KOPT-K1 (cell line): ENCODE measurements around the gene AGPAT4.
"Not testable (repeated sequence)": the region's sequence is repeated elsewhere in the genome, so short reads cannot be mapped to it uniquely, and the experiment has no call there.

Experiments used
- H3K27ac ChIP-seq: fragments of 200-600 bp; sonication (generic); 2 replicates; pipeline ENCODE4 v1.5.1; 2016; ENCODE audit warnings: antibody characterized with exemption, mild to moderate bottlenecking, low read depth, low read length; ENCODE audit not compliant: poor library complexity, severe bottlenecking
- H3K36me3 ChIP-seq: fragments of 200-600 bp; sonication (generic); 2 replicates; pipeline ENCODE4 v1.5.1; 2017; ENCODE audit warnings: antibody characterized with exemption, mild to moderate bottlenecking, low read length, moderate library complexity; ENCODE audit not compliant: insufficient read depth
- H3K9me3 ChIP-seq: fragments of 200-600 bp; sonication (generic); 2 replicates; pipeline ENCODE4 v1.5.1; 2017; ENCODE audit warnings: antibody characterized with exemption, low read length, mild to moderate bottlenecking; ENCODE audit not compliant: insufficient read depth, poor library complexity, severe bottlenecking

AGPAT4 gene

DNA sequence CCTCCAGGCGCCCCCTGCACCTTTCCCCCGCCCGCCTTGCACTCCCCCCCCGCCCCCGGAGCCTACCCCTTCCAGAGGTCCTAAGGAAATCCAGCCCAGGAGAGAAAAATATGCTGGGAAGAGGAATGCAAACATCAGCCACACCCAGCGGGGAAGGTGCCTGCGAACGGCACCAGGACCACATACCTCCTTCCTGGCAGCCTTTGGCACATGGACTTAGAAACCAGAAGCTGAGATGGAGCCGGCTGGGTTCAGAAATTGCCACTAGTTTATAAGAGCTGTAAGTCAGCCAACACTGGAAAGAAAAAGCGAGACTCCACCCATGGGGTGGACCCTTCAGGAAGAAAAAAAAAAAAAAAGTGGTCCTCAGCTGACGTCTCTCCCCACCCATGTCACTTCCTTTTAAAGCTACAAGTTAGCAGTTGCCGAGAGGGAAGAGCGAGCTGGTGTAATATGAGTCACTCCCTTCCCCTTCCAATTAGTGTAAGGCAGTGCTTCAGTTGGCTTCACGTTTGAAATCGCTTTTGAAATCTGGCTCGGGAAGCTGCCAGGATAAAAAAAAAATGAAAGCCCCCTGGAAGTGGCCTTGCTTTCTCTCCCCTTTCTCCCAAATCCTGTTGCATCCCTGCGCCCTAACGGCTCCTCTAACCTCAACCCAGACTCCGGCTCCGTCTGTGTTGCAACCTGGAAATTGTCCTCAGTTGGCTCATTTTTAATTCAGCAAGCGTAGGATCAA lies at the start of gene AGPAT4:
Gene AGPAT4 (minus strand): TSS at position 310 of the 736 bp plus-strand sequence. CDS start 41,848 bp downstream, outside the sequence.
- H3K9me3 ChIP-seq: no peaks in the 10 kb centered on the region
- H3K27ac ChIP-seq: no peak within 1 kb of the TSS
- H3K36me3 ChIP-seq: no peaks in the 10 kb centered on the region

DNA sequence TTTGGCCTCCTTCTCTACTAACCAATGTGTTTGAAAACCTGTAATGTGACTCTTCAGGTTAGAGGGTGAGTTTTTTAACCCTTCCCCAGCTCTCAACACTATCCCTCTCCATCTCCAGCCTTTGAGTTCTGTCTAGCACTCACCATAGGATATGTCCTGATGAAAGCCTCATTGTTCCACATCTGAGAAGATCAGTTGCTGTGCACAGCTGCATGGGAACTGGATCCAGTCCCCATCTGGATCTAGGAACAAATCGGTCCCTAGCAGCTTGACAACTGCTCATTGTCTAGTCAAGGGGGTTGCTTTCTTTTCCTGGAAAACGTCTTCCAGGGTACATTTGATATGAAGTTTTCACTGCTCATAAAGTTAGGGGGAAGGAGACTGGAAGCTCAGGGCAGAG lies 45.4 kb upstream of the AGPAT4 start:
- Histone ChIP-seq H3K36me3 (no peaks in the 10 kb centered on the region), H3K27ac (no peak overlapping the region), H3K9me3 (no peaks in the 10 kb centered on the region)

DNA sequence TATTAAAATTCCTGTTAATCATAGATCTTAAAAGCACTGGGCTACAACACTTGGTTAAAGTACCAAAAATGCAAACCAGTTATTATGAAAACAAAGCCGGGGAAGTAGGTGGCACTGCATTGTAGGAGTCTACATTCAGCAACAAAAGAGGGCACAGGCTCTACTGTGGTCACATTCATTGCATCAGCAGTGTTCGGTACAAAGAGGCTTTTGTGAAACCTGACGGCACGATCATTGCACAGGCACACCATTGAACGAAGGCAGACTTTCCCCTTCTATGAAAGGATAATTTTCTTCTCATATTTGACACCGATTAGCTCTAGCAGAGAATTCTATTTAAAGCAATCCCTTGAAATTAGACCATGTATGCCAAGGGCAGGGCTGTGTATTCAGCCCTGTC lies 44.6 kb upstream of the AGPAT4 start:
- H3K9me3 ChIP-seq: no peaks in the 10 kb centered on the region
- H3K36me3 ChIP-seq: no peaks in the 10 kb centered on the region
- no peak overlapping the region for H3K27ac ChIP-seq

DNA sequence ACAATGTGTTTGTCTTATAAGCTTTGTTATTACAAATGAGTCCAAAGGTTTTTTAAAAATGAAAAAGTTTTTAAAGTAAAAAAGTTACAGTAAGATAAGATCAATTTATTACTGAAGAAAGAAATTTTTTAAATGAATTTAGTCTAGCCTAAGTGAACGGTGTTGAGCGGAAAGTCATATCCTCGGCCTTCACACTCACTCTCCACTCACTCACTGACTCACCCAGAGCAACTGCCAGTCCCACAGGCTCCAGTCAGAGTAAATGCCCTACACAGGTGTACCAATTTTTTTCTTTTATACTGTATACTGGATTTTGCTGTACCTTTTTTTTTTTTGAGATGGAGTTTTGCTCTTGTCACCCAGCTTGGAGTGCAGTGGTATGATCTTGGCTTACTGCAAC lies 42.7 kb upstream of the AGPAT4 start:
- Histone ChIP-seq H3K9me3 (no peaks in the 10 kb centered on the region), H3K27ac (no peak overlapping the region), H3K36me3 (no peaks in the 10 kb centered on the region)

GRCh38 chr6:161315246-161315917 lies 41.5 kb upstream of the AGPAT4 start:
- H3K27ac ChIP-seq: not testable (repeated sequence)

DNA sequence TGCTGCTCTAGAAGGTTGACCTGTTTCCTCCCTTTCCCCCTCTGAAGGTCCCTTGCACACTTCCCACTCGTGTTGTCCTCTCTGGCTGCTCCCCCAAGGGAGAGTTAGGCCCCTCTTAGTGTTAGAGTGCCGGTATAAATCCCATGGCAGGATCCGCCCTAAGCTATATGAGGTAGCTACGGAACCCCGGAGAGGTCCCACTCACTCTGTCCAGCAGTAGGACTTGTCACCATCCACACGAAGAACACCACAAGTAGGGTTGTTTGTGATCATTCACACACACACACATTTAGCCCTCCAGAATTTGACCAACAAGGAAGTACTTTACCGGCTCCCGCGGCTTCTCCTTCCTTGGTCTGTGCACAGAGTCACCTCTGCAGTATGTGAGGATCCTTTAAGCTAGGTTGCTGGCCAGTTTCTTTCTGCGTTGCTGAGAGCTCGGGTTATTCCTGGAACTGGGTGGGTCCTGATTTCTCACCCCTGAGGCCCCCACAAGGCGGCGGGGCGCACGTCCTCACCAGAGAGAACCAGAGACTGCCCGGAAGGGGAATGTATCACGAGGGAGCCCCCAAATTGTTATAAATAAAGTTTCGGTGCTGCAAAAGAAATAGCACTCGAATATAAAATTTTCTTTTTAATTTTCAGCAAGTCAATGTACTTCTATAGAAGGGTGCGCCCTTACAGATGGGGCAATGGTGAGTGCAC lies 40.8 kb upstream of the AGPAT4 start:
- not testable (repeated sequence) for H3K27ac ChIP-seq, H3K9me3 ChIP-seq, H3K36me3 ChIP-seq

More at GRCh38 chr6:161315246-161315917, 41.5 kb upstream of the AGPAT4 start:
- not testable (repeated sequence) for H3K9me3 ChIP-seq, H3K36me3 ChIP-seq

DNA sequence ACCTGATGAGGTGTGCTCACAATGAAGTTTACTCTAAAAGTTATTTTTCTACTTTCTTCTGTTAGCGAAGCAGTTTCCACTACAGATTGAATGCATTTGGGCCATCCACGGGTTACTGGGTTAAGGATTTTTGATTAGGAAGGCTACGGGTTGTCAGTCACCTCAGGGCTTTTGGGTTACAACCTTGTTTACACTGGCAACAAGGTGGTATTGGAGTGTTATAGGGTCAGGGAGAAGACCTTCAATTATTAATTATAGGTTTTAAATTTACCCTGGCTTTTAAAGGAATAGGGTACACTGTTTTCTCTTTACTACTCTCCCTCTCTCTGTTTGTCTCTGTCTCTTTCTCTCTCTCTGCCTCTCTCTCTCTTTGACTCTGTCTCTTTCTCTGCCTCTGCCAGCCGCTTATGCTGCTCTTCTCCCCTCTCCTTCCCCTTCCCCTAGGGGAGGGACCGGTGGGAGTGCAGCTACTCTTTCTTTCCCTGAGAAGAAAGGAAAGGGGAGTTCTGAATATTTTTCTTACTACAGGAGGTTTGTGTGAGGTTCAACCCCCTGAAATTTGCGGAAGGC lies 40.2 kb upstream of the AGPAT4 start:
- Histone ChIP-seq H3K36me3 (no peaks in the 10 kb centered on the region), H3K27ac (no peak overlapping the region), H3K9me3 (no peaks in the 10 kb centered on the region)

DNA sequence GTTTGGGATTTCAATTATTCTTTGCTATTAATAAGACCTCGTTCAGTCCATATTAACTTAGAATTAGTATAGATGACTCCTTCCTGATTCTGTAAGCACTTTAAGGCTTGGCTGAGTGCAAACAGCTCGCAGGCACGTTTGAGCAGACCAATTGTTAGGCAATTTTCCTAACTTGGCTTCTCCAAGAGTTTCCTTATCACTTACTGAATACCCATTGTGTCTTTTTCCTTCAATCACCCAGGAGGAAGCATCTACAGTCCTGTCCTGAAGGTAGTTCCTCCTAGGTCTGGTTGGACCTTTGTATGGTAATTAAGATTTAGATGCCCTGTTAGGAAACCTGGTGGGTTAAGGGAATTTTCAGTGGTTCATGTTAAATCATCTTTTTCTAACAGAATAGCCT lies 39.6 kb upstream of the AGPAT4 start:
- not testable (repeated sequence) for H3K36me3 ChIP-seq, H3K27ac ChIP-seq, H3K9me3 ChIP-seq

DNA sequence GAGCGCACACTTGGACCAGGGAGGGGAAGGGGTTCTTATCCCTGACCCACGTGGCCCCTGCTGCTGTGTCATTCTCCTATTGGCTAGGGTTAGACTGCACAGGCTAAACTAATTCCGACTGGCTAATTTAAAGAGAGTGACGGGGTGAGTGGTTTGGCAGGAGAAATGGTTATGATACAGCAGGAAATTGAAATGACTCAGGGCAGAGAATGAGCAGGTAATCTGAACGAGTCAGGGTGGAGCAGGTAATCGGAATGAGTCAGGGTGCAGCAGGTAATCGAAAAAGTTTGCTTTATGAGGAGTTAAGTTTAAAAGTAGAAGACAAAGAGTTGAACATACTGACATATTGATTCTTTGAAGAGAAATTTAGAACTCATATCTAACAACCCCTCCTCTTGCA lies 35.9 kb upstream of the AGPAT4 start:
- not testable (repeated sequence) for H3K9me3 ChIP-seq, H3K27ac ChIP-seq, H3K36me3 ChIP-seq

DNA sequence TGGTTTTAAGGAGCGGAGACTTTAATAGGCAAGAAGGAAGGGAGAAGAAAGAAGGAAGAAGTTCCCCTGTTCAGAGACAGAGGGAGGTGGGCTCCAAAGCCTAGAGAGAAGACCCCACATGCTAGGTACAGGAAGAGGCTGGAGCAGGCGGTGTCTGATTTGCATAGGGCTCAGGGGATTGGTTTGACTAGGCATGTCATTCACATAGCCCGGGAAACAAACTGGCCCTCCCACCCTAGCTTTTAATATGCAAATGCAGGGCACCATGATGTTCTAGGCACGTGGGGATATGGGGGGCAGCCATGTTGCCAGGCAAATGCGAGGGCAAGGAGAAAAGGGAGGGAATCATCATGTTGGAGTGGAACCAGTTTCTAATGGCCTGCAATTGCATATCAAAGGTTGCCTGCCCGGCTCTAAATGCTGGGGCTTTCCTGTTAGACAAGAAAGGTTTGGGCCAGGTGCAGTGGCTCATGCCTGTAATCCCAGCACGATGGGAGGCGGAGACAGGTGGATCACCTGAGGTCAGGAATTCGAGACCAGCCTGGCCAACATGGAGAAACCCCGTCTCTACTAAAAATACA lies 34.3 kb upstream of the AGPAT4 start:
- Histone ChIP-seq H3K9me3 (no peaks in the 10 kb centered on the region), H3K36me3 (no peaks in the 10 kb centered on the region), H3K27ac (no peak overlapping the region)

DNA sequence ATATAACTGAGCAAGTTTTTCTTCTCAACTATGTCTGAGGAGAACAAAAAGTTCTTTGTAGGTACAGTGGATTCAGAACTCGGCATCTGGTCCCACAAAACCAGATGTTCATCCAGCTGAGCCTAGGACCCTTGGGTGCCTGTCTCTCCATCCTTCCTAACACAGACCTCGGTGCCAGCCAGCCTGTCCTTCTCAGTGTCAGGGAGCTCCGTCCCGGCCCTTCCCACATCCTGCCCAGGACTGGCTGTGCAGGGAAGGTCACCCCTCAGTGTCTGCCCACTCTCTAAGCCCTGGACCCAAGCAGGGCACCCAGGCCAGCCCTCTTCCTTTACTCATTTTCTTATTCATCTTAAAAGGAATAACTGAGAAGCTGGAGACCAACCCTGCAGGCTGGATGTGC lies 32.0 kb upstream of the AGPAT4 start:
- H3K27ac ChIP-seq: no peak overlapping the region
- H3K36me3 ChIP-seq: no peaks in the 10 kb centered on the region
- no peaks in the 10 kb centered on the region for H3K9me3 ChIP-seq

GRCh38 chr6:161303628-161304340 lies 29.9 kb upstream of the AGPAT4 start:
- Histone ChIP-seq H3K36me3 (no peaks in the 10 kb centered on the region), H3K9me3 (no peaks in the 10 kb centered on the region), H3K27ac (no peak overlapping the region)

- Histone ChIP-seq H3K9me3 (peaks cover under 1% of the 10 kb centered on the region), H3K36me3 (no peaks in the 10 kb centered on the region), H3K27ac (no peak overlapping the region)
These were observed 29.1 kb upstream of the AGPAT4 start for GRCh38 chr6:161302949-161303348.

- no peak overlapping the region for H3K27ac ChIP-seq
- H3K9me3 ChIP-seq: peaks cover 8% of the 10 kb centered on the region
- no peaks in the 10 kb centered on the region for H3K36me3 ChIP-seq
These were observed 27.5 kb upstream of the AGPAT4 start for GRCh38 chr6:161301338-161301737.
